Peyer's patch (tissue), 4 donors: ENCODE results near the gene CSF1R. TPM values are rescaled to one million over a fixed set of nuclear protein-coding genes. Genes with fewer than 3 reads are reported as not detected.

Experiments used
- DNase-seq, 3 donors: peaks; one replicate each; pipeline ENCODE4 v3.0.0-alpha.2; 2017 to 2019
- H3K27ac ChIP-seq, 4 donors: fragments of 200-600 bp; sonication (generic); one replicate each; pipeline ENCODE4 v1.5.1; 2016 to 2019
- H3K27me3 ChIP-seq, 2 donors: fragments of 200-600 bp; sonication (generic); one replicate each; pipeline ENCODE4 v1.5.1; 2019
- H3K36me3 ChIP-seq, 3 donors: fragments of 200-600 bp; sonication (generic); one replicate each; pipeline ENCODE4 v1.5.1; 2016 to 2019
- H3K4me1 ChIP-seq, 4 donors: fragments of 200-600 bp; sonication (generic); one replicate each; pipeline ENCODE4 v1.5.1; 2016 to 2019
- H3K4me3 ChIP-seq, 4 donors: fragments of 200-600 bp; sonication (generic); 1 replicate in 3 of 4; 2 replicates in 1 of 4; pipeline ENCODE4 v1.5.1; 2016 to 2019; ENCODE audit warnings: mild to moderate bottlenecking in 1 of 4
- H3K9me3 ChIP-seq, 4 donors: fragments of 200-600 bp; sonication (generic); one replicate each; pipeline ENCODE4 v1.5.1; 2016 to 2019; ENCODE audit warnings: mild to moderate bottlenecking in 1 of 4
- CTCF ChIP-seq, 6 experiments: fragments of 450-650 bp in 4 of 6; fragments of 200-600 bp in 2 of 6; sonication (generic) in 1 of 6; IDR thresholded peaks; one replicate each; pipeline ENCODE4 v1.5.1; 2017 to 2019; ENCODE audit warnings: antibody characterized with exemption in 6 of 6, mild to moderate bottlenecking in 3 of 6, moderate library complexity in 1 of 6
- POLR2A ChIP-seq, 2 donors: fragments of 450-650 bp; IDR thresholded peaks; one replicate each; pipeline ENCODE4 v1.5.1; 2017; ENCODE audit warnings: antibody characterized with exemption in 2 of 2, mild to moderate bottlenecking in 2 of 2, moderate library complexity in 2 of 2
- total RNA-seq, 4 donors: library from RNA; depleted of rRNA; stranded (reverse); fragments of >200 nt; gene quantifications; one replicate each; pipeline ENCODE4 v1.1.0, GENCODE V29; 2016

Gene CSF1R
- total RNA-seq, 4 donors from 2014 or later: 2.1 to 24.8 (median 13.5) TPM

GRCh38 chr5:150081541-150082283 lies 4.6 kb downstream of the CSF1R start:
- Histone ChIP-seq H3K36me3 (no peaks in the 10 kb centered on the region), H3K4me1 (peaks cover 0 to 10% (median 0%) of the 10 kb centered on the region in 4 donors), H3K4me3 (peak overlapping the region in 1 of 4 donors; percentile 26), H3K9me3 (no peaks in the 10 kb centered on the region), H3K27ac (no peak overlapping the region), H3K27me3 (no peaks in the 10 kb centered on the region)
- TF ChIP-seq CTCF (IDR thresholded peaks at IDR 0.05): no peak
- no peak for TF ChIP-seq POLR2A (IDR thresholded peaks at IDR 0.05)
- peak; percentile 51 to 74 (median 54) for DNase-seq

- Histone ChIP-seq H3K4me1 (peaks cover 0 to 10% (median 0%) of the 10 kb centered on the region in 4 donors), H3K4me3 (no peak overlapping the region), H3K27me3 (no peaks in the 10 kb centered on the region), H3K9me3 (no peaks in the 10 kb centered on the region), H3K27ac (no peak overlapping the region), H3K36me3 (no peaks in the 10 kb centered on the region)
- peak in 1 of 3 donors; percentile 8 for DNase-seq
- TF ChIP-seq CTCF (IDR thresholded peaks at IDR 0.05): no peak
Observed at GRCh38 chr5:150080696-150081435, 5.5 kb downstream of the CSF1R start.

- Histone ChIP-seq H3K4me3 (no peak overlapping the region), H3K4me1 (peaks cover 0 to 10% (median 0%) of the 10 kb centered on the region in 4 donors)
- DNase-seq: peak in 1 of 3 donors; percentile 6
Observed at GRCh38 chr5:150079909-150080461, 6.4 kb downstream of the CSF1R start.

DNA sequence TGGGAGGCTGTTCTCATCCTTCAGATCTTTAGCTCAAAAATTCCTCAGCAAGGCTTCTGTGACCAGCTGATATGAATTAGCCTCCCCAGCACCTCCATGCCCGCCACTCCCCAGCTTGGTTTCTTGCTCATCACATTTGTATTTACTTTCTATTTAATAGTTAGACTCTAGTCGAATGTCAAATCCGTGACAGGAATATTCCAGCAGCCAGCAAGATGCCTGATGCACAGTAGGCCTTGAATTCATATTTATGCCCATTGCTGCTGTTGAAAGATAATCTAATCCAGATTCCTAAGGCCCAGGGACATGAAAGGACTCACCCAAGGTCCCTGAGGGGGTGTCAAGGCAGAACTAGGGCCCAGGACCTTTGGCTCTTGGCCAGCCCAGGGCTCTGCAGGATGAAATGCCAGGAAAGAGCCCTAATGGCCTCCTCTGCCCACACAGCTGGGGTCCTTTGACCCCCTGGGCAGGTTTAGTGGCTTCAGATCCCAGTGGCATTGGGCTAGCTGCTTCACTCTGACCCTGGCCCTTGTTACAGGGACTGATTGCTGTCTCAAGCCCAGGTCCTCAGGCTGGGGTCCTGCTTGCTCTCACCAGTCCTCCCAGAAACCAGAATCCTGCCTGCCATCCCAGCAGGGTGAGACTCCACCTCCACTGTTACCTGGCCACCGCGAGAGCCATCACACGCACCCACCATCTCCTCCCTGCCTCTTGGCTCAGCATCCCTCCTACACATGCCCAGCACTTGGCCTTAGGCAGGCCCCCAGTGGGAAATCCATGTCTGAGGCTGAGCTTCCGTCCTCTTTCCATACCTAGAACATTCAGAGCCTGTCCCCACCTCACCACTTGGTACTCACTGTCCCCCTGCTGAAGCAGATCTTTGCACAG lies 7.3 kb downstream of the CSF1R start:
- Histone ChIP-seq H3K4me3 (no peak overlapping the region), H3K4me1 (peaks cover 0 to 10% (median 0%) of the 10 kb centered on the region in 4 donors), H3K27ac (no peak overlapping the region), H3K27me3 (no peaks in the 10 kb centered on the region), H3K9me3 (no peaks in the 10 kb centered on the region), H3K36me3 (no peaks in the 10 kb centered on the region)
- DNase-seq: peak in 2 of 3 donors; percentile 9 to 31
- TF ChIP-seq POLR2A (IDR thresholded peaks at IDR 0.05) (no peak), CTCF (IDR thresholded peaks at IDR 0.05) (no peak)

More at GRCh38 chr5:150079909-150080461, 6.4 kb downstream of the CSF1R start:
- Histone ChIP-seq H3K27ac (no peak overlapping the region), H3K27me3 (no peaks in the 10 kb centered on the region), H3K36me3 (no peaks in the 10 kb centered on the region), H3K9me3 (no peaks in the 10 kb centered on the region)
- TF ChIP-seq POLR2A (IDR thresholded peaks at IDR 0.05) (no peak), CTCF (IDR thresholded peaks at IDR 0.05) (no peak)
